NCI-H2081 (cell line): Measurements from ENCODE around the gene RPS14.

Source experiments
- DNase-seq, 2 experiments: peaks; one replicate each; lab custom pipeline; 2025; lab: John Stamatoyannopoulos, UW

The RPS14 gene

DNA sequence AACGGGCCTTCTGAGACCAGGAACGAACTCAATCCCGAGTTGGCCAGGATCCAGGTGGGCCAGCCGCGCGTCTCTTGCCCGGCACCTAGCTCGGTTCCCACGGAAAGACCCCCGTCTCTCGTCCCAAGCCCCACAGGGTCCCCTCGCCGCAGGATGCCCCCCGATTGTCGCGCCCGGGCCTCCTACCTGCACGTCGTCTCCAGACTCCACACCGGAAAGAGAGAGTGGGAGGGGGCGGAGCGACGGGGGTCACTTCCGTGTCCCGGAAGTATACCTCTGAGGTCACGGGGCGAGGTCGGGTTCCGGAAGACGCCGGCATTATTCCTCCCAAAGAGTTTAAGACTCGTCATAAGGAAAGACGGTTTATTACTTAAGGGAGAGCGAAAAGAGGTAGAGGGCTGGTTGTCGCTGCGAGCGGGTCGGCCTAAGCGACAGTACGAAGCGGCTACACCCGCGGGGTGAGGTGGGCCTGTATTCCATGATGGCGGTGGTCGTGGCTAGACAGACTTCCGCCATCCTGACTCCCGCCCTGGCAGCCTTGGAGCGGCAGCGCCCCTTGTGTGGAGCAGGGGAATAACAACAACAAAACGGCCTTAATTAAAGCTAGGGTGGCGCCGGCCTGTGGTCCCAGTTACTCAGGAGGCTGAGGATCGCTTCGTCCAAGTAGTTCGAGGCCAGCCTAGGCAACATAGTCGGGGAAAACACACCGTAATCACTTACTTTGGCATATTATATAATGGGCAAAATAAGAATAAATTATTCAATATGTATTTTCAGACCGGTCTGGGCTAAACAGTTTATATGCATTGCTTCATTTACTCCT, at the start of gene RPS14:
RPS14 (minus strand) TSS at position 223 of the 823 bp plus-strand sequence. CDS start 2,006 bp downstream, outside the sequence.
- DNase-seq, result peak; percentile 82 to 85

DNA sequence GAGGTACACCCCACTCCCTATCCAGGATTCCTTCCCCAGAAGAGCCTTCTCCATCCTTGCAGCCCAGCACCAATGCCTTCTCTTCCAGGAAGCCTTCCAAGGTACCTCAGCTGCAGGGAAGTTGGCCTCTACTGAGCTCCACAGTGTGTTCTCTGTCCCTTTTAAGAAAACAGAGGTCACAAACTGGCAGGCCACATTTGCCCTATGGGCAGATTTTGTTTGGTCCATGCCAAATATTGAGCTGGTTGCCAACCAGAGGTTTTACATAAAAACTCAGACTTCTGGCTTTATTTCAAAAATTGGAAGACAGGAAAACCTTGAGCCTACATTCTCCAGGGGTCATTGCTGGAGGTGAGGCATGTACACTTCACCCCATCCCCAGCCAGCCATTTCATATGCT, 49.4 kb upstream of the RPS14 start:
- DNase-seq, result no peak

DNA sequence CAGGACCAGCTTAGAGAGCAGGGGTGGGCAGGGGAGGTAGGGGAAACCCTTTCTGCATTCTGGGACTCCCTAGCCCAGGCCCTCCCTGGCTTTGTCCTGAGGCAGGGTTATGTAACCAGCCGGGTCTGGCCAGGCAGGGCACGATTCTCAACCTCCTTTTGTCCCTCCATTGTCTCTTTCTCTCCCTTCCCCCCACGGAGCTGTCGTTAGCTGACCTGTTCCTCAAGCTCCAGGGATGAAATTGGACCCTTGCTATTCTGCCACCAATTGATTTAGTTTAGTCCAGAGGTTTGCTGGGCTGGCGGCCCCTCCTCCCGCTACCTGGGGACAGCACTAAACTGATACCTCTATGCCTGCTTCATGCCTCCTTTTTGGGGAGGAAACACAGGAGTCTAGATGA, 49.0 kb upstream of the RPS14 start:
- DNase-seq, result no peak

DNA sequence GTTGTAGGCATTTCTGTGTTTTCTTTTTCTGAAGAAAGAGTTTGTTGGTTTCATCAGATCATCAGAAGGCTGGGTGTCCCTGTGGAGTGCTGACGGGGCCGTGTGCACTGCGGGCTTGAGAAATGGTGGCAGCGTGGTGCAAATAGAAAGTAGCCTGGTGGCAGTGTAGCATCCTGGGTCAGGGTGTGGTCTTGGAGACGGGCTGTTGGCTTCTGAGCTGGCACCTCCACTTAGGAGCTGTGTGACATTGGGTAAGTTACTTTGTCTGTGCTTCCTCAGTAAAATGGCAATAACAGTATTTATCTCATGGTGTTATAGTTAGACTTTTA, 48.4 kb upstream of the RPS14 start:
- DNase-seq, result no peak

DNA sequence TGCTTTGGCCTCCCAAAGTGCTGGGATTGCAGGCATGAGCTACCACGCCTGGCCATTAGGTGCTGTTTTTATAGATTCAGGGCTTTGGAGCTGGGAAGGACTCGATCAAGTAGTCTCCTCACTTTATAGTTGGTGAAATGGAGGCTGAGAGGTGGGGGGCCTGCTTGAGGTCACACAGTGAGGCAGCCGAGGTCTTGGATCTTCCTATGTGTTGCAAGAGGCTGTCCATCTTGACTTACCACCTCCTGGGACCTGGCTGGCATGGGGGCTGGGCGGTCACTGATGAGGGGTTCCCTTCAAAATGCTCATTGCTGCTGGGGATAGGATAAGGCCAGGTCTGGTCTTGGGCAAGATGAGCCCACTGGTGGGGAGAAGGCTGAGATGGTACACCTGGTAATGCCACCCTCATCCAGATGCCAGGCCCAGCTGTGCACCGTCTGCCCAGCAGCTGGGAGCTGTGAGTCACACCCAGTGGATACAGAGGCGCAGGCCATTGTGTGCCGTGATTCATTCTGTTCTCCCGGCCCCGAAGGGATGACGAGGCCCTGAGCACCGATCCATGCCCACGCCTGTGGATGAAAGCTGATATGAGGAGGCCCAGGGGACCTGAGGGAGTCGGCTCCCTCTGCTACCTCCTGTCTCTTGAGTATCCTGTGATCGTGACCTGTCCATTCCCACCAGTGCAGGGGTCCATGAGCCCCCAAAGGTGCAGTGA, 47.9 kb upstream of the RPS14 start:
- no peak for DNase-seq

DNA sequence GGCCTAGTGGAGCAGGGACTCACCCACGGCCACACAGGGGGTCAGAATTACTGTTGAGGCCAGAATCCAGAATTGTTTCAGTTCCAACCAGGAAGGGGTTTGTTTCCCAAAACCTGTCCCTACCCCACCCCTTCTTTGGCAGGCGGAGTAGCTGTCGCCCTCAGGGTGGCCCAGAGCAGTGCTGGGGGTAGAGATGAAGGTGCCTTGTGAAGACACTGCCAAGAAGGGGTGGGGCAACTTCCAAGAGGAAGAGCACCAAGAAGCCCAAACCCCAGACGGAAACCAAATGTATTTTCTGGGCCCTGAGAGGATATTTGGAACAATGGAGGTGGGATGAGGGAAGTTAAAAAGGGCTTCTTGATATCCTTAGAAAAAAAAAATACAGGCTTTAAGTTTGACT, 47.0 kb upstream of the RPS14 start:
- DNase-seq, result no peak

DNA sequence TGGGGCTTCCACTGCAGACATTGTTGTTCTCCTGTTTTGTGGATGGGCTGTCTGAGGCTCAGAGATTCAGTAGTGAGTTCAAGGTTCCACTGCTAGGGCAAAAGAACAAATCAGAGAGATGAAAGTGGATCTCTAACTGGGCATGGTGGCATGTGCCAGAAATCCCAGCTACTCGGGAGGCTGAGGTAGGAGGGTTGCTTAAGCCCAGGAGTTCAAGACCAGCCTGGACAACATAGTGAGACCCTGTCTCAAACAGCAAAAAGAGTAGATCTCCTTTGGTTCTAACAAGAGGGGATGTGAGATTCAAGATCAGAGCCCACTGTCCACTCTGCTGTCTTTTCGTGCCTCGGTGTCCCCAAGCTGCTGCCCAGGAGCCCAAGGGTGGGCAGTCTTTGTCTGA, 46.6 kb upstream of the RPS14 start:
- DNase-seq, result no peak

DNA sequence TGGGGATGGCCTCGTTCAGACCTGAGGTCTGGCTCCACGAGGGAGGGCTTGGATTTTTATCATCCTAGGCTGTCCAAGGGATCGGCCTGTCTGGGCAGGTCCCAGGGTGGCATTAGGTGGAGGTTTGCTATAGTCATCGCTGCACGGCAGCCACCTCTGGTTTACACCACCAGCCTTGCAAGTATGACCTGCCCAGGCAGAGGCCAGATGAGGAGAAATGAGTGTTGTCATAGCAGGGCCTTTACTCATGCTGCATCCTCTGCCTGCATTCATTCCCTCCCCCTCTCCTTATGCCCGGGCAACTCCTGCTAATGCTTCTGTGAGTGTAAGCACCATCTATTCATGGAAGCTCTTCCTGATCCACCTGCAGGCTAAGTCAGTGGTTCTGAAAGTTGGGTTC, 43.1 kb upstream of the RPS14 start:
- no peak for DNase-seq

DNA sequence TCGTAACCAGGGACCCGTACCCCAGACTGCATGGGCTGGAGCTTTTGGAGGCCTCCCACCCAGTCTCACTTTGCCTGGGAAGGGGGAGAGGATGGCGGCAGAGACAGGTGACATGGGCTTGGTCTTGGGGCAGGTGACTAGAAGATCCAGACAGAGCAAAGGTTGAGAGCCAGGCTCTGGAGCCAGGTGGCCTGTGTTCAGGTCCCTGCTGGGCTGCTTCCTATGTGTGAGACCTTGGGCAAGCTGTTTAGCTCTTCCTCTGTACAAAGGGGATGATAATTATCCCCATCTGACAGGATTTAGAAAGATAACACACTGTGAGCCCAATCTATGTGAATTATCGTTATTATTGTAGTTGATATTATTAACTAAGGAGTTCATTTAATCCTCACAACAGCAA, 42.3 kb upstream of the RPS14 start:
- DNase-seq, result no peak

DNA sequence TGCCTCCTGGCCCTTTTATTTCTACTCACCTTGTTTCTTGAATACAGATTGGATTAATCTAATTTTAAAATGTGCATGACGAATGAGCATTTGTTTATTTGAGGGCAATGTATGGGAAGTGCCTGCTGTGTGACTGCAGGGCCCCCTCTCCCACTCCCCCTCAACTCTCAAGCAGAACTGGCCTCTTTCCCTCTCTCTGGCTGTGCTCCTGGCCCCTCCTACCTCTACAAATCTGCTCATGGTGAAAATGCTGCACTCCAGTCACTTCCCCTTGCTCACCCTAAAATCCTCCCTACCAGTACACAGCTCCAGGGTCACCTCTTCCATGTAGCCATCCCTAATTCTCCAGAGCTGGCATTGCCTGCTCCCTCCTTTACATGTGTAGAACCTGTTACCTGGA, 41.2 kb upstream of the RPS14 start:
- no peak for DNase-seq

DNA sequence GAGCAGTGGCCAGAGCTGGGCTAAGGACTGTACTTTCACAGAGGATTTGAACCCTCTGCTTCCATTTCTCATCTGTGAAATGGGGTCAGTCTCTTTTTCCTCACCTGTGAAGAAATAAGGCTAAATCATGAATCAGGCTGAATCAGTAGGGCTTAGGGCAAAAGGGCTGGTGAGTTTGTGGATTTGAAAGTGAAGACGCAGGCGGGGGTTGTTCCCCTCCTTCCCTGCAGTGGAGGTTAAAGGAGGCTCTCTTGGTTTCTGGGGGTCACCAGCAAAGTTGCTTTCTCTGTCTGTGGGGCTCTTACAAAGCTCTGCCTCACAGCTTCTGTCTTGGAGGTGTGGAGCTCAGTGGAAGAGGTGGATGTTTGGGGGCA, 40.7 kb upstream of the RPS14 start:
- no peak for DNase-seq

DNA sequence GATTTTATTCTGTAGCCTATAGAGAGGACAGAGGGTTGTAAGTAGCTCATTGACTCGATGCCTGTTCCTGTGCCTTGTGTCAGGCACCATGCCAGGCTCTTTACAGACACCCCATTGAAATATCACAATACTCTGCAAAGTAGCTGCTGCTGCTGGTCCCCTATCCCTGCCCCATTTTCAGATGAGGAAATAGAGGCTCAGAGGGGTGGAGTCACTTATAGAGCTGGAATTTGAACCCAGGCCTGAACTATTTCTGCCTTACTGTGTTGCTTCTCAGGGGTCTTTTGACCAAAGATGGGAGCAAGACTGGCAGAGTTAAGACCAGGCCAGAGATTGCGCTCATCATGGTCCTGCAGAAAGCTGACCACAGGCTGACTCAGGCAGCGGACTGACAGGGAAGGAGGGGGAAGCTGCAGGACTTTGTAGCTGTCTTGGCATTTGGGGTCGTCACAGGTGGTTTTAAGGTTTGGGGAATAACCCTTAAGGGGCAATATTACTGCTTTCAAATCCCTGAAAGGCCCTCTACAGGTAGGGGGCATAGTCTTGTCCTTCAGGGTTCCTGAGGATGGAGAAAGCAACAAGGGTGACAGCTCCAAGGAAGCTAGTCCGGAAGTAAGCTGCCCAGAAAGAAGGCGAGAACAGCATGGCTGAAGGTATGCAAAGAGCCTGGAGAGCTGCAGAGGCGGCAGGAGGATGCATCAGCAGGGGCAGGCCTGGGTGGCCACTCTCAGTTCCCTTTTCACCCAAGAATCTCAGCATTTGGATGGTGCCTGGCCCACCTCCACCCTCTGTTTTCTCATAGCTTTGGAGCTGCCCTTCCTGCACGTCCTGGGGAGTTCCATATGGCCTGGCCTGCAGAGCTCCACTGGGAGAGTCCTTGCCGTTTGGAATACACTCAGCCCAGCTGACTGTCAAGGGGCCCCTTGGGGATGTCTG, 40.1 kb upstream of the RPS14 start:
- DNase-seq, result no peak

DNA sequence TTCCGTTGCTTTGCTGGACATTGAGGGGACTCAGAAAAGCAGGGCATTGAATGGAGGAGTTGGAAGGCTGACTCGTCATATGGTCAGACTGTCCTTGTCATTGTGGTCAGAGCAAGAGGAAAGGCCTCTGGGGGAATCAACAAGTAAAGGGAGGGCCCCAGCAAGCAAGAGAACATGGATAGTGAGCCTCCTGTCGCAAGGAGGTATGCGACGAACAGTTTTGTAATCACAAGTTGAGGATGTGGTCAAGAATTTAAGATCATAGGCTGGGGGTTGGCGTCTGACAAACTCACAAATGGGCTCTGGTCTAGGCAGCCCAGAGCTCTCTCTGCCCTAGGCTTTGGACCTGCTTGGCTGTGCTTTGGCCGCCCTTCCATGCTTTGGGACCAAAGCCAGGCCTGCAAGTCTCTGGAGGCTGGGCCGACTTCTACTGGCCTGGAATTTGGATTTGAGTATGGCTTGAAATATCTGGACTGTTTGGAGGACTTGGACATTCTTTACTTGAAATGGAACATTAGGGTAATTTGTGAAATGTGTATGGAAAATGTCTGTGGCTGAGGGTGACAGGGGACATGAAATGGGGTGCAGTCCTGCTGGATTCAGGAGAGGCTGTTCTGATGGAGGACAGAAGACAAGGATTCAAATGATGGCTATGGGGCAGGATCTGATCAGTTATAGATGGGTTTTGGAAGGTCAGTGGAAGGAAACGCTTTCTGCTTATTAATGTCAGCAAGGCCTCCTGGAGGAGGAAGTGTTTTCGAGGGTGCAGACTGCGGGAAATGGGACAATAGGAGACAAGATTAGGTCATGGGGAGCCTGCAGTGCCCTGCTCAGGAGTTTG, 39.2 kb upstream of the RPS14 start:
- no peak for DNase-seq

DNA sequence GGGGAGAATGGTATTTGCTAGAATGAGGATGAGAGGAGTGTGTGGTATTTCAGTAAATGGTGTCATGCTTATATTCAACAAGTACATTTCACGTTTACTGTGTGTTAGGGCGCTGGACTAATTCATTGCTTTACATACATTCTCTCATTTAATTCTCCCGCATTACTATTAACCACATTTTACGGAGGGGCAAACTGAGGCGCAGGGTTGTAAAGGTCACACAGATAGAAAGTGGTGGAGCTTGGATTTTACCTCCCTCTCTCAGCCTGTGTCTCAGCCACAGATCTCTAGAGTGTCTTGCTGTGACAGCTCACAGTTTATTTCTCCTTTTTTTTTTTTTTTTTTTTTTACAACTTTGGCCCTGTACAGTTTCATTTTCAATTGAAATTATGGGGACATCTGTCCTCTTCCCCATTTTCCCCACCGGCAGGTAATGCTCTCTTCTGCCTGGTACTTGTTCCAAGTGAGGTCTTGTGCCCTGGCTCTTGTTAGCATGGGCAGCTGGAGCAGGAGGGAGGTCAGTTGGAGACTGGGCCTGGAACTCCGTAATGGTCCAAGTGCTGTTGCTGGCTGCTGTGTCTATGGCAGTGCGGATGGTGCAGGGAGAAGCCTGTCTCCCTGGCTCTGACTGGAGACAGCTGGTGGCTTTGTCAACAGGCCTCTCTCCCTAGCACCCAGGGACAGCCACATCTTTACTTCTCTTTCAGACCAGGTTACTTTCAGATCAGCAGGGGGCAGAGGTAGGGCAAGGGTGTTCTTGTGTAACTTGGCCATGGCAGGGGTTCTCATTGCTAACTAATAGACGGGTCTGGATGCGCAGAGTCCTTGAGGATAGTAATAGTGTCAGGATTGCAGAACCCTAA, 37.9 kb upstream of the RPS14 start:
- no peak for DNase-seq

DNA sequence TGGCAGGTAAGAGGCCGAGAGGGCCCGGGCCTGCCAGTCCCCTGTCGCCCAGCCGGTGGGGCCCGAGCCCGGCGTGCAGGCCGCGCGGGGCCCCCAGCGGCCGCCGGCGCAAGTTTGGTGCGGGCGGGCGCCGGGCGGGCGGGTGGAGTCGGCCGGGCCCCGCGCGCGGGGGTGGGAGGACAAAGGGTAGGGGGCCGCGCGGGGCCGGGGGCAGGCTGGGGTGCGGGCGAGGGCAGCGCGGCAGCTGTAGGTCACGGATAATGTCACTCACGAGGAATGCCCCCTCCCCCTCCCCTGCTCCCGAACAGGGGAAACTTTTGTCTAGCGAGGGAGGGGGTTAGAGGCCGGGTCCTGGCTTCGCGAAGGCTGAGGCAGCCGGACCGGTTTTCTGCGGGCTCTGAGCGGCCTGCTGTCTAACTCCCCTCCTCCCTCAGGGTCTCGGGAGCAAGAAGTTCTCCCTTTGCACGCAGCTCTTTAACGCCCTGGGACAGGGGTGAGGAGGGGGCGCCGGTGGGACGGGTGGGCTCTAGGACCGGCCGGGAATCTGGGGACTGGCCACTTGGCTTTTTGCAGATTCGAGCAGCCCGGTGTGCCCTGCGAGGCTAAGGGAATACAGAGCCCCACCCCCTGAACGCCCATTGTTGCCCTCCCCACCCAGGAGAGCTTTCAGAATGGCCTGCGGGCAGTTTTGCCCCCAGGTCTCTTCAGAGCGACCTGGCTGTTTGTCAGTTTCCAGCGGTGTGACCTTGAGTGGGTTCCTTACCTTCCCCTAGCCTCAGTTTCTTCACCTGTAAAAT, 37.1 kb upstream of the RPS14 start:
- peak in 1 of 2 experiments; percentile 14 for DNase-seq

DNA sequence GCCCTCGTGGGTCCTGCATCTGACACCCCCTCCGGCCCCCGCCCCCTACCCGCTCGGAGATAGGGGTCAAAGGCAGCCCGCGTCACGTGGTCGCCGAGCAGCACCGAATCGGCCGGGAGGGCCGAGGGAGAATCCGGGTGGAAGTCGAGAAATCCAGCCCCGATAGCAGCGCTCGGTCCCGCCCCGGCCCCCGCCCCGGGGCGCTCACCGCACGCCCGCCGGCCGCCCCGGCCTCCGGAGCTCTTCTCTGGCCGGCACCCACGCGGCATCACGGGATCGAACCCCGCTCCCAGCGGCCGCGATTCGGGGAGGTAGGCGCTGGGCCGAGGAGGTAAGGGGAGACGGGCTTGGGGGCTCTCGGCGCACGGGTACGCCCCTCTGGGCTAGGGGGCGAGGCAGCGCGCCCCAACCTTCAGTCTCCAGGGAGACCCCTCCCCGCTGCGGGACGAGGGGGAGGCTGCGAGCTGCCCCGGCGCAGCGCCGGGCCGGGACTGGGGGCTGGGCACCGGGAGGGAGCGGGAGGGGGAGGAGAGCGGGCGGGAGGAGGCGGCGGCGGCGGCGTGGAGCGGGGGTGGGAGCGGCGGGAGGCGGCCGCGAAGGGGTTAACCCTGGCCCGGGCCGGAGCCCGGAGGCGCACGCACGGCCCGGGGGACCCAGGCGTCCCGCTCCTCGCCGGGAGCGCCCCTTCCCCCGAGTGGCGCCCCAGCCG, 36.3 kb upstream of the RPS14 start:
- DNase-seq, result peak in 1 of 2 experiments; percentile 11

DNA sequence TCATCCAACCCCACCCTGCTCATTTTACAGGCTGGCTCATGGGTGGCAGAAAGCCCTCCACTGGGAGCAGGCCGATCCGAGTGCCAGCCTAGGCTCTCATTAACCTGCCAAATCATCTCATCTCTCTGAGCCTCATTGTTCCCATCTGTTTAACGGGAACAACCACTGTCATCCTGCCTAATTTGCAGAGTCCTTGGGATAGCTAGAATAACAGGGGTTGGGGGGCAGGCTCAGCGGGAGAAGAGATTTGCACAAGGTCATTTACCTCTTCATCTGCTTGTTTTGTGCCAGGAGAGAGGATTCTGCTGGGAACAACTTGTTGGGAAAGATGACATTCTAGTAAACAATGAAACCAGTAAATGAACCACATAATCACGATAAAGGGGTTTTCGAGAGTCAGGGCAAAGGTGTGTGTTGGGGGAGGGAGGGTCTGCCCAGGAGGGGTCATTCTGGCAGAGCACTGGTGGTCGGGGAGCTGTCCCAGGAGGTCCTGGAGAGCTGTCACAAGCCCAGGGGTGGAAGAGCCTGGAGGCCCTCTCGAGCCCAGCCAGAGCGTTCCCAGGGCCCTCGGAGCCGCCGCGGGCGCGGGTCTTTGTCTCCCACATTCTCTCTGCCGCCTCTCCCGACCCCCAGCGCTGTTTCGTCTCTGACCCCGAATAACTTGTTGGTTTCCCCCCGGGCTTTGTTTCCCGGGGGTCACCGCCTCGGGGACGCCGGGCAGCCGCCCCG, 35.6 kb upstream of the RPS14 start:
- DNase-seq, result no peak

DNA sequence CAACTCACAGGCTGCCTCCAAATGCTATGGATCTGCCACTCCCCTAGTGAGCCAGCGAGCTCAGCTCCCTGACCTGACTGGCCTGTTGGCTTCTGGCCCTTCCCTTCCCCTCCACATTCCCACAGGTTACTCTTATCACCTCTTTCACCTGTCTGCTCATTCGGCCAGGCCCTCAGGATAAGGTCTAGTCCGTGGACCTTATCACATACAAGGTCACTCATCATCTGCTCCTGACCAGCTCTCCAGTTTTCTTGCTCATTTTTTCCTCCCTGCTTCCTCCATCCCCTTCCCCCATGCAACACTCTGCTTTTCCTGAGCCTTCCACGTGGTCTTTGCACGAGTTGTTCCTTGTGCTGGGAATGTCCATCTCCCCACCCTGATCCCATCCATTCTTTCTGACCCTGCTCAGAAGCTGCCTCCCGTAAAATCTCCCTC, 32.5 kb upstream of the RPS14 start:
- DNase-seq, result no peak

DNA sequence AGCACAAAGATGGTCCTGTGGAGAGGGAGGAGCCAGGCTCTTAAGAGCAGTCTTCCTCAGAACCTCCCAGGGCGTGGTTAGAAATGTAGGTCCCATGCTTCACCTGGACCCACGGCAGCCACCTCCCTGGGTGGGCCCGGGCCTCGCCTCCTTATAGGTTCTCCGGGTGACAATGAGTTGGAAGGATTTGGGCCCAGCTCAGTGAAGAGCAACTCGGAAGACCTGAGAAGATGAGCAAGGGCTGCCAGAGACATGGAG, 32.1 kb upstream of the RPS14 start:
- no peak for DNase-seq
